Mucosa of descending colon (tissue), 3 donors: Measurements from ENCODE around the gene CRB3. TPM values are rescaled to one million over a fixed set of nuclear protein-coding genes. Genes with fewer than 3 reads are reported as not detected.

Experiments
- ATAC-seq: fragments of 200-7000 bp; cut with Tn5 transposase; one replicate; pipeline ENCODE4 v1.9.1; 2020; ENCODE audit warnings: mild to moderate bottlenecking, moderate library complexity
- DNase-seq, 3 donors: peaks; one replicate each; pipeline ENCODE4 v3.0.0-alpha.2; 2020
- H3K36me3 ChIP-seq: fragments of 200-600 bp; one replicate; pipeline ENCODE4 v1.8.0; 2021; ENCODE audit warnings: low read depth, mild to moderate bottlenecking
- H3K4me1 ChIP-seq: fragments of 200-600 bp; one replicate; pipeline ENCODE4 v1.8.0; 2021; ENCODE audit warnings: low read depth, mild to moderate bottlenecking
- H3K4me3 ChIP-seq: fragments of 200-600 bp; one replicate; pipeline ENCODE4 v1.8.0; 2021; ENCODE audit warnings: mild to moderate bottlenecking
- H3K9me3 ChIP-seq: fragments of 200-600 bp; one replicate; pipeline ENCODE4 v1.8.0; 2021; ENCODE audit warnings: mild to moderate bottlenecking
- intact Hi-C, 2 donors: fragments of 100-400 bp; cut with DNase I in 1 of 2; cut with micrococcal nuclease in 1 of 2; formaldehyde crosslinking; loops; one replicate each; pipeline versions ENCODE4 v1.11.0 to v1.11.1; 2022; cut with DNase I, micrococcal nuclease
- total RNA-seq, 3 donors: library from RNA; stranded (reverse); fragmentation: NEBNext Ultra II Directional in 2 of 3; extraction: Animal tissue kit (Norgen Biotek cat#: 25700) in 2 of 3; gene quantifications; one replicate each; pipeline versions ENCODE4 v1.2.1 to v1.2.4, GENCODE V29; 2021 to 2023
- TF ChIP-seq, protein P1 (sequence below): fragments of 200-600 bp; IDR thresholded peaks from one replicate; pipeline ENCODE4 v1.8.0; 2022; ENCODE audit warnings: antibody characterized with exemption, mild to moderate bottlenecking
- donor health status: DM: no; HTN: no; CAD: no; lungs with moderate emphysema.
- donor health status: DM: no; HTN: no; CAD: no.
- donor health status: DM: no; HTN: yes; CAD: no.

The CRB3 gene
- total RNA-seq, 3 donors from 2014 or later, result 49.9 to 139 (median 86.0) TPM

DNA sequence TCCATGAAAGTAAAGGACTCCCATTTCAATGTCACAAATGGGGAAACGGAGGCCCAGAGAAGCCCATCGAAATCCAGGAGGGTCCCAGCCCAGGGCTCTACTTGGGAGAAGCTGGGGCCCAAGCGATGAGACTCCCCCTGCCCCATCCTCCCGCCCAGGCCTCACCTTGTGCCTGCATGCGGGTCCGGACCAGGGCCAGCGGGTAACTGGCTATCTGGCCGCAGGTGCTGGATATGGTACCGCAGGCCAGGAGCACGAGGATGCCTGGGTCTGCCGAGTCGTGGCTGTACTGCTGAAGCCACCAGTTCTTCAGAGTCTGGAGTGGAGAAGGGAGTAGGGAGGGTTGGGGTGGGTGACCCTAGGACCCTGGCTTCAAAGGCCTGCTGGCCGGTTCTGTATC, 20.1 kb upstream of the CRB3 start:
- intact Hi-C loops, result no loop called here
- no peak overlapping the region for H3K4me3 ChIP-seq
- H3K9me3 ChIP-seq, result no peaks in the 10 kb centered on the region
- TF ChIP-seq, protein P1, sequence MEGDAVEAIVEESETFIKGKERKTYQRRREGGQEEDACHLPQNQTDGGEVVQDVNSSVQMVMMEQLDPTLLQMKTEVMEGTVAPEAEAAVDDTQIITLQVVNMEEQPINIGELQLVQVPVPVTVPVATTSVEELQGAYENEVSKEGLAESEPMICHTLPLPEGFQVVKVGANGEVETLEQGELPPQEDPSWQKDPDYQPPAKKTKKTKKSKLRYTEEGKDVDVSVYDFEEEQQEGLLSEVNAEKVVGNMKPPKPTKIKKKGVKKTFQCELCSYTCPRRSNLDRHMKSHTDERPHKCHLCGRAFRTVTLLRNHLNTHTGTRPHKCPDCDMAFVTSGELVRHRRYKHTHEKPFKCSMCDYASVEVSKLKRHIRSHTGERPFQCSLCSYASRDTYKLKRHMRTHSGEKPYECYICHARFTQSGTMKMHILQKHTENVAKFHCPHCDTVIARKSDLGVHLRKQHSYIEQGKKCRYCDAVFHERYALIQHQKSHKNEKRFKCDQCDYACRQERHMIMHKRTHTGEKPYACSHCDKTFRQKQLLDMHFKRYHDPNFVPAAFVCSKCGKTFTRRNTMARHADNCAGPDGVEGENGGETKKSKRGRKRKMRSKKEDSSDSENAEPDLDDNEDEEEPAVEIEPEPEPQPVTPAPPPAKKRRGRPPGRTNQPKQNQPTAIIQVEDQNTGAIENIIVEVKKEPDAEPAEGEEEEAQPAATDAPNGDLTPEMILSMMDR, result no peak
- ATAC-seq, result no peak
- DNase-seq, result no peak
- H3K36me3 ChIP-seq, result no peaks in the 10 kb centered on the region
- no peaks in the 10 kb centered on the region for H3K4me1 ChIP-seq

DNA sequence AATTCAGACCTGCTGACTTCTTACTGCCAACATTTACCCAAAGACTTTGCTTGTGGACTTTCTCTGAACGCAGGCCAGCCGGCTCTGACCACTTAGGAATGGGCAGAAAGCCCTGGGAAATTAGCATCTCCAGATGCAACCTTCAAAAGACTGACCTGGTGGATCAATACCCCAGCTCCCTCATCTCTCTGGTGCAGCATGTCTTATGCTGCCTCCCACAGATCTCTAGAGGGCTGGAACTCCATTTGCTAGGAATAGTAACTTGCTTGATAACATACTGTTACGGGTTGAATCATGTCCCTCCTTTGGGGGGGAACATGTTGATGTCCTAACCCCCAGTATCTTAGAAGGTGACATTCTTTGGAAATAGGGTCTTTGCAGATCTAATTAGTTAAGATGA, 17.6 kb upstream of the CRB3 start:
- intact Hi-C loops, result no loop called here
- Histone ChIP-seq H3K9me3 (no peaks in the 10 kb centered on the region), H3K4me1 (no peaks in the 10 kb centered on the region), H3K4me3 (no peak overlapping the region), H3K36me3 (no peaks in the 10 kb centered on the region)
- TF ChIP-seq, protein P1, result no peak
- DNase-seq (no peak), ATAC-seq (no peak)

DNA sequence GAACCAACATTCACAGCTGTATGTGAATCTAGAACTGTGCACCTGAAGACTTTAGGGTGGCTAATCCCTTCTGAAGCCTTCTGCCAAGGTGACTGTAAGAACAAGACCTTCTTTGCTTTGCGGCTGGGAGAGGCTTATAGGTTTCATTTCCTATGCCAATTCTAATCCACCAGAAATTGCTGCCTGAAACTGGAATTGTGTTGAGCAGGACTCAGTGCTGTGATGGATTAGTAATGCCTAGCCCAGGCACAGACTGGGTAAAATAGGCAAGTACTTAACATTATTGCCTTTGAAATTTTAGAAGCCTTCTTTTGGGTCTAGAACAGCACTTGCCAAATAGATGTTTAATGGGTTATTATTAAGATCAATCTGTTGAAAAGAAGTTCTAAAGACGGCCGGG, 16.0 kb upstream of the CRB3 start:
- intact Hi-C loops, result no loop called here
- no peak overlapping the region for H3K4me3 ChIP-seq
- ATAC-seq (no peak), DNase-seq (no peak)
- no peaks in the 10 kb centered on the region for H3K9me3 ChIP-seq
- no peaks in the 10 kb centered on the region for H3K4me1 ChIP-seq
- H3K36me3 ChIP-seq, result no peaks in the 10 kb centered on the region
- TF ChIP-seq, protein P1, result no peak

DNA sequence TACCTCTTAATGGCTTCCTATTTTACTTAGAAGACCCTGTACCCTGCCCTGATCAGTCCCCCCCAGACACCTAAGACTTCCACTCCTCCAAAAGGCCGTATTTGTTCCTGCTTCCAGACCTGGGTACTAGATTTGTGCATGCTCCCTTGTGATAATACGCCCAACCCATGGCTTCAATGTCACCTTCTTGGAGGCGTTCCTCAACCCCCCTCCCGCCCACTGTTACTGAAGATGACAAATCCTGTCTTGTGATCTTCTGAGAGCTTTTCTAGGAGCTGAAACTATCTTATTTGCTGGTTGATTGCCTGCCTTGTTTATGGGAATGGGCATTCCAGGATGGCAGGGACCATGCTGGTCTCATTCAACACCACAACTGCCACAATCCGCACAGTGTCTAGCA, 13.9 kb upstream of the CRB3 start:
- Histone ChIP-seq H3K4me1 (no peaks in the 10 kb centered on the region), H3K4me3 (no peak overlapping the region), H3K36me3 (peaks cover 8% of the 10 kb centered on the region), H3K9me3 (peaks cover 7% of the 10 kb centered on the region)
- TF ChIP-seq, protein P1, result no peak
- ATAC-seq (no peak), DNase-seq (no peak)
- intact Hi-C loops, result no loop called here

DNA sequence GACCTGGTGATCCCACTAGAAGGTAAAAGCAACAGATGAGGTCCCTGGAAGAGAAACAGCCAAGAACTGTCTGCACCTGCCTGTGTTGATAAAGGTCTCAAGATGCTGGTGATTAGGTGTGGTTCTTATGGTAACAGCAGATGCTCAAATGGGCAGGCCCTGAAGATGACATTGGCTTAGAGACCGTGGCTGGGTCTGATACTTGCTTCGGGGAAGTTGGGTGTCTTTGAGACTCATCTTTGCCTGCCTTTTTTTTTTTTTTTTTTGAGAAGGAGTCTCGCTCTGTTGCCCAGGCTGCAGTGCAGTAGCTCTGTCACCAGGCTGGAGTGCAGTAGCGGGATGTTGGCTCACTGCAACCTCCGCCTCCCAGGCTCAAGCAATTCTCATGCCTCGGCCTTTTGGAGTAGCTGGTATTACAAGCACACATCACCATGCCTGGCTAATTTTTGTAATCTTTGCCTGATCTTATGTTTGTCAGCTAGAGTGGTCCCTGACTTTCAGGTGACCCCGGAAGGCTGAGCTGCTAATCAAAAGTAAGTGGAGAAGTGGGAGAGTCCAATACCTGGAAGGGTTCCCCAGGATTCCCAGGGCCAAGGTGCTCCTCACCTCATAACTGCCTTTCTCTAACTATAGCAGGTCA, 12.4 kb upstream of the CRB3 start:
- TF ChIP-seq, protein P1, result no peak
- intact Hi-C loops, result no loop called here

DNA sequence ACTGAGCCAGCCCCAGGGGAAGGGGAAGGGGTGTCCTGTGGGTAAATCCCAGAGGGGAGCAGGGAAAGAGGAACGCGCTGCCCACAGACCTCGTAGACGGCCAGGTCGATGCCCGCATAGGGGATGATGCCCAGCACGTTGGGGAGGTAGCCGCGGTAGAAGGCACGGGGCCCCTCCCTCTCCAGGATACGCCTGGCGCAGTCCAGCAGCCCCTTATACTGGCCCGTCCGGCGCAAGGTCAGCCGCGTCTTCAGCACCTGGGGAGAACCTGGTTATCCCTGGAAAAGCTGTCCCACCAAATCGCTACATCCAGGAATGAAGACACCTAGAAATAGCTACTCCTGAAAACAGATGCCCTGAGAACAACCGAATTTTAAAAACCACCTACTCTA, 11.9 kb upstream of the CRB3 start:
- peaks cover 7% of the 10 kb centered on the region for H3K9me3 ChIP-seq
- ATAC-seq (no peak), DNase-seq (no peak)
- intact Hi-C loops, result no loop called here
- TF ChIP-seq, protein P1, result no peak
- peaks cover 8% of the 10 kb centered on the region for H3K36me3 ChIP-seq
- no peak overlapping the region for H3K4me3 ChIP-seq
- H3K4me1 ChIP-seq, result no peaks in the 10 kb centered on the region

More for the DNA sequence above, 12.4 kb upstream of the CRB3 start:
- no peak overlapping the region for H3K4me3 ChIP-seq
- peaks cover 8% of the 10 kb centered on the region for H3K36me3 ChIP-seq
- ATAC-seq, result no peak
- no peaks in the 10 kb centered on the region for H3K4me1 ChIP-seq
- H3K9me3 ChIP-seq, result peaks cover 7% of the 10 kb centered on the region
- DNase-seq, result no peak
